Choroid plexus epithelial cell (primary cell): Measurements from ENCODE around the gene DDX42.

Source experiments
- DNase-seq: peaks from one replicate; pipeline ENCODE4 v3.0.0-alpha.2; 2010; ENCODE audit warnings: low read depth
- H3K4me3 ChIP-seq: 2 replicates; pipeline ENCODE4 v1.5.1; 2011; ENCODE audit warnings: low read depth, mild to moderate bottlenecking, control low read depth, low read length, moderate library complexity
- CTCF ChIP-seq: conservative IDR thresholded peaks from 2 replicates; pipeline ENCODE4 v1.5.1; 2011; ENCODE audit warnings: low read depth, mild to moderate bottlenecking, control low read depth, inconsistent platforms, low read length, moderate library complexity

The DDX42 gene

DNA sequence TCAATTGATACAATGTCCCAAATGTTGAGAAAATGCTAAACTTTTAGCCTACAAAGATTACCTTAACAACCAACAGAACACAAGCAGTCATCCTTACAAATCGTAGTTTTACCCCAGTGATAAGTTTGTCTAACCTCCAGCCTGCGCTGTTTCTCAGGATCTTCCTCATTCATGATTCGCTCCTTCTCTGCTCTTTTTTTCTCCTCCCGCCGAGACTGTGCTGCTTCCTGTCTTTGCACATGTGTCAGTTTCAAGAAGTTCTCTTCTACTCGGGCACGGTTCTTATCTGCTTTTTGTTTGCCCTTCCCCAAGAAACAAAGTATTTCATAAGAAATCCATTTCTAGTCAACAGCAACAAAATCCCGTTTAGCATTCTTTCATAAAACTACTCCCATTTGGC, 22.2 kb upstream of the DDX42 start:
- H3K4me3 ChIP-seq: no peak overlapping the region
- no peak for DNase-seq
- TF ChIP-seq CTCF: no peak

DNA sequence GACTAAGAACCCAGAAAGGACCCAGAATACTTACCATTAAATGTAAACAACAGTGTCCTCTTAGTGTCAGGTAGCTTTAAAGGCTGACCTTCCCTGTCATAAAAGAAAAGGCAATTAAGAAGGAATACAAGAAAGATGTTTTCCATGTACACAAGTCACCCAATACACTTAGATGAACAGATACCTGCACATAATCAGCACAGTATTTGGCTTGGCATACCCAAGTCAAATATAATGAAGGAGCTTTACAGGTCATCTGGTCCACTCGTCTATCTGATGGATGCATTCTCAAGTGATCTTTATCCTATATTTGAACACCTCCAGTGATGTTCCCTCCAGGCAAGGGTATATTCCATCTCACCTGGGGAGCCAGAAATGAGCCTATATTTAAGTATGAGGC, 21.3 kb upstream of the DDX42 start:
- no peak overlapping the region for H3K4me3 ChIP-seq
- no peak for TF ChIP-seq CTCF
- no peak for DNase-seq

DNA sequence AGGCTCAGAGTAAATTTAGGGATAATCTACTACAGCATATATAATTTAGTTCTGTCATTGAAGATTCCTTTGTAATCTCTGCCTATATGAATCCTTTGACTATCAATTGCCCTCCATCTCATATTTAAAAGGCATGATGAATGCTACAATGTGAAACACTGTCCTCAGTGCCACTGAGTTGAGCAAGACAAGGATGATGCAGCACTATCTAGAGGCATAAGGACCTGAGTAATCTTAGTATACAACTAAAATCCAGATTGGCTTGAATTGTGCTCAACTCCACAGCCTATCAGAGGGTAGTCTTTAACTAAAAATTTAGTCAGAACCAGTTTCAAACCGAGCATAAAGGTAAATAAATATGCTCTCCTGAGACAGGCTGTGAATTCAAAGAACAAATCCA, 20.8 kb upstream of the DDX42 start:
- DNase-seq: no peak
- TF ChIP-seq CTCF: no peak
- H3K4me3 ChIP-seq: no peak overlapping the region

GRCh38 chr17:63754046-63754445, 19.9 kb upstream of the DDX42 start:
- no peak for TF ChIP-seq CTCF
- DNase-seq: no peak
- H3K4me3 ChIP-seq: no peak overlapping the region

DNA sequence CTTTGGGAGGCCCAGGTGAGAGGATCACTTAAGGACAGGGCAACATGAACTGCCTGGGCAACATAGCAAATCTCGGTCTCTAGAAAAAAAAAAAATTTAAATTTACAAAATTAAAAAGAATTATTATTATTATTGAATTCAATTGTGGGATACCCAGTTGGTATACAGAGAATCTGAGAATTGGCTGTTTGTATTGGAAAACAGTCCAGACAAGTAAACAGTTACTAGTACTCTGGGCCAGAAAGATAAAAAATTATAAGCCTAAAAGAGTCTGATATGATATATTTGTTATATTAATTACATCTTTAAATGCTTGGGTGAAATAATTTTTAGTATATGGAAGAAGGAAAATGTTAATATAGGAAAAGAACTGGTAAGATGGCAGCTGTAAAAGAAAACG, 15.5 kb upstream of the DDX42 start:
- TF ChIP-seq CTCF: no peak
- no peak for DNase-seq
- no peak overlapping the region for H3K4me3 ChIP-seq

DNA sequence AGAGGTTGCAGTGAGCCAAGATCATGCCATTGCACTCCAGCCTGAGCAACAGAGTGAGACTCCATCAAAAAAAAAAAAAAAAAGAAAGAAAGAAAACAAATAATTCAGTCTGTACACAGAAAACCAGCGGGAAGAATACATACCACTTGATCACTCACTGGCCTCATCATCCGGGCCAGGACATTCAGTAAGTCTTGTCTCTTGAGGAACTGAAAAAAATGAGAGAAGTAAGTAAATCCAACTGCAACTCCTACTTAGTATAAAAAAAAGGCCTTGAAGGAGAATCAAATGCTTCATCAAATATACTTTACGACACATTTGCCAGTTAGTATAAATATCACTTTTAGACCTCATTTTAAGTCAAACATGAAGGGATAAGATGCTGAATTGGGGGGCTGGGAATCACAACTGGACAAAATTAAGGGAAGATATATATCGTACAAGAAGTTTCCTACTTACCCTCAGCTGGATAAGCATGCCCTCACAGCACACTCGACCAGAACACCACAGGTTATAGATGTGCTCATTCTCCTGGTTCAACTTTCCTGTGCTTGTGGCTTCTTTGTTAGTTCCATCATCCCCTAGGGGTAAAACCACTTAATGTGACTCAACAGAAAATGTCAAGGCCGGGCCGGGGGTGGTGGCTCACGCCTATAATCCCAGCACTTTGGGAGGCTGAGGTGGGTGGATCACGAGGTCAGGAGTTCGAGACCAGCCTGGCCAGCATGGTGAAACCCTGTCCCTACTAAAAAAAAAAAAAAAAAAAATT, 13.0 kb upstream of the DDX42 start:
- no peak for TF ChIP-seq CTCF
- H3K4me3 ChIP-seq: no peak overlapping the region
- DNase-seq: peak; percentile 34
